Kidney epithelial cell (primary cell): ENCODE measurements around the gene DYRK1B. TPM values are rescaled to one million over a fixed set of nuclear protein-coding genes. Genes with fewer than 3 reads are reported as not detected.

ENCODE experiments used
- DNase-seq: peaks from one replicate; pipeline ENCODE4 v3.0.0-alpha.2; 2010; ENCODE audit warnings: low read depth
- H3K27me3 ChIP-seq: 2 replicates; pipeline ENCODE4 v1.6.0; 2011; ENCODE audit warnings: low read length; ENCODE audit not compliant: control insufficient read depth, insufficient read depth
- H3K36me3 ChIP-seq: 2 replicates; pipeline ENCODE4 v1.5.1; 2011; ENCODE audit warnings: low read length; ENCODE audit not compliant: control insufficient read depth, insufficient read depth
- H3K4me3 ChIP-seq: 2 replicates; pipeline ENCODE4 v1.5.1; 2011; ENCODE audit warnings: low read depth, mild to moderate bottlenecking, control low read depth, low read length
- CTCF ChIP-seq: IDR thresholded peaks from 2 replicates; pipeline ENCODE4 v1.5.1; 2011; ENCODE audit warnings: mild to moderate bottlenecking, moderate library complexity, low read length, control low read depth, inconsistent platforms; ENCODE audit not compliant: insufficient read depth, poor library complexity, severe bottlenecking
- total RNA-seq: library from RNA; depleted of rRNA; stranded (reverse); fragments of >200 nt; gene quantifications from 2 replicates; pipeline ENCODE4 v1.2.3, GENCODE V29; 2015

The DYRK1B gene
- total RNA-seq, 1 donor from 2014 or later = 19.3 TPM

GRCh38 chr19:39778763-39779162 lies 55.2 kb downstream of the DYRK1B start, which contains the start of gene LEUTX:
TSS of gene LEUTX (plus strand) at chr19:39778854. CDS start at chr19:39778921, 67 bp downstream.
- TF ChIP-seq CTCF = no peak
- Histone ChIP-seq H3K36me3 (no peaks in the 10 kb centered on the region), H3K27me3 (no peaks in the 10 kb centered on the region), H3K4me3 (no peak within 1 kb of the TSS)
- no peak for DNase-seq

Other genes with a start within 250 kb of the DYRK1B start
- gene LGALS13, start 231.6 kb downstream of the DYRK1B start, total RNA-seq = not detected in 2 replicates
- not detected in 2 replicates for gene LGALS16, start 178.2 kb downstream of the DYRK1B start, total RNA-seq
- gene LGALS14, start 129.7 kb downstream of the DYRK1B start, total RNA-seq = not detected in 2 replicates
- gene CLC, start 96.1 kb downstream of the DYRK1B start, total RNA-seq = not detected in 2 replicates
- gene LEUTX, start 55.3 kb downstream of the DYRK1B start, total RNA-seq = not detected in 2 replicates
- 162 and 224 TPM in 2 replicates for gene FBL, start 12.2 kb upstream of the DYRK1B start, total RNA-seq
- 0.17 and 0.89 TPM in 2 replicates for gene FCGBP, start 100.5 kb upstream of the DYRK1B start, total RNA-seq
- gene PSMC4, start 137.0 kb upstream of the DYRK1B start, total RNA-seq = 105 and 149 TPM in 2 replicates
- gene ZNF546, start 162.9 kb upstream of the DYRK1B start, total RNA-seq = 0.42 and 6.0 TPM in 2 replicates
- gene ZNF780B, start 222.1 kb upstream of the DYRK1B start, total RNA-seq = 4.1 and 12.4 TPM in 2 replicates